GM18526 (cell line): Measurements from ENCODE around the gene RBM34.
A peak's percentile ranks its signal among the peaks of the same experiment; 100 is the strongest.

ENCODE experiments used
- POLR2A ChIP-seq: IDR thresholded peaks from 3 replicates; pipeline ENCODE4 v1.6.1; 2011; ENCODE audit not compliant: insufficient read length; ENCODE audit errors: extremely low read depth

Gene RBM34

GRCh38 chr1:235160957-235161684, at the start of gene RBM34:
Gene RBM34, minus strand, starts transcription at chr1:235161250. Its CDS starts 24 bp downstream, at chr1:235161226.
- TF ChIP-seq POLR2A, result peak; percentile 98

GRCh38 chr1:235207209-235207565, 46.1 kb upstream of the RBM34 start:
- no peak for TF ChIP-seq POLR2A

GRCh38 chr1:235206533-235207208, 45.6 kb upstream of the RBM34 start:
- TF ChIP-seq POLR2A, result no peak

- no peak for TF ChIP-seq POLR2A
Observed at GRCh38 chr1:235205687-235206086, 44.6 kb upstream of the RBM34 start.

- no peak for TF ChIP-seq POLR2A
Observed at GRCh38 chr1:235203428-235203827, 42.4 kb upstream of the RBM34 start.

GRCh38 chr1:235199441-235199840, 38.4 kb upstream of the RBM34 start:
- TF ChIP-seq POLR2A, result no peak

GRCh38 chr1:235190431-235190830, 29.4 kb upstream of the RBM34 start:
- TF ChIP-seq POLR2A, result no peak

GRCh38 chr1:235187316-235187715, 26.3 kb upstream of the RBM34 start:
- no peak for TF ChIP-seq POLR2A

GRCh38 chr1:235181561-235182245, 20.7 kb upstream of the RBM34 start:
- TF ChIP-seq POLR2A, result no peak

- TF ChIP-seq POLR2A, result no peak
Observed at GRCh38 chr1:235180916-235181460, 19.9 kb upstream of the RBM34 start.

GRCh38 chr1:235176486-235176885, 15.4 kb upstream of the RBM34 start:
- no peak for TF ChIP-seq POLR2A

- no peak for TF ChIP-seq POLR2A
Observed at GRCh38 chr1:235169986-235170385, 8.9 kb upstream of the RBM34 start.

GRCh38 chr1:235168375-235168774, 7.3 kb upstream of the RBM34 start:
- TF ChIP-seq POLR2A, result no peak

- TF ChIP-seq POLR2A, result no peak
Observed at GRCh38 chr1:235161685-235162327, 756 bp upstream of the RBM34 start.

- TF ChIP-seq POLR2A, result no peak
Observed at GRCh38 chr1:235160383-235160956, 580 bp downstream of the RBM34 start.
